Activated T-cell treated with anti-CD3 and anti-CD28 coated beads, Interleukin-2, amount 50 U/mL, for 1 hour (primary cell): Measurements from ENCODE around the gene IGFALS.

Experiments used
- DNase-seq: peaks from one replicate; pipeline ENCODE4 v3.0.0-alpha.2; 2020

IGFALS gene

GRCh38 chr16:1793578-1794220, at the start of gene IGFALS:
TSS of gene IGFALS (minus strand) at chr16:1793705. CDS start at chr16:1793652, 53 bp downstream.
- DNase-seq, result no peak

- DNase-seq, result no peak
Measured at GRCh38 chr16:1839554-1839953, 46.0 kb upstream of the IGFALS start.

GRCh38 chr16:1834096-1834495, 40.6 kb upstream of the IGFALS start:
- no peak for DNase-seq

- DNase-seq, result no peak
Measured at GRCh38 chr16:1832838-1833454, 39.4 kb upstream of the IGFALS start.

- no peak for DNase-seq
Measured at GRCh38 chr16:1831186-1832075, 37.9 kb upstream of the IGFALS start.

GRCh38 chr16:1830213-1830612, 36.7 kb upstream of the IGFALS start:
- DNase-seq, result no peak

- DNase-seq, result no peak
Measured at GRCh38 chr16:1828645-1829410, 35.3 kb upstream of the IGFALS start.

- peak; percentile 94 for DNase-seq
Measured at GRCh38 chr16:1826691-1827573, 33.4 kb upstream of the IGFALS start, which contains the start of the genes FAHD1 and HAGH. TSS of gene FAHD1 (plus strand) at chr16:1827206. CDS start at chr16:1827239, 33 bp downstream. TSS of gene HAGH (minus strand) at chr16:1826825. CDS start at chr16:1826787, 38 bp downstream.

- DNase-seq, result no peak
Measured at GRCh38 chr16:1825864-1826690, 32.6 kb upstream of the IGFALS start.

GRCh38 chr16:1825381-1825863, 31.9 kb upstream of the IGFALS start:
- DNase-seq, result no peak

- no peak for DNase-seq
Measured at GRCh38 chr16:1823821-1824220, 30.3 kb upstream of the IGFALS start.

GRCh38 chr16:1822801-1823200, 29.3 kb upstream of the IGFALS start:
- DNase-seq, result no peak

GRCh38 chr16:1821861-1822611, 28.5 kb upstream of the IGFALS start:
- no peak for DNase-seq

GRCh38 chr16:1820946-1821290, 27.4 kb upstream of the IGFALS start:
- DNase-seq, result no peak

- DNase-seq, result no peak
Measured at GRCh38 chr16:1820096-1820945, 26.8 kb upstream of the IGFALS start.

GRCh38 chr16:1819611-1820010, 26.1 kb upstream of the IGFALS start:
- no peak for DNase-seq

GRCh38 chr16:1818873-1819525, 25.5 kb upstream of the IGFALS start:
- no peak for DNase-seq

GRCh38 chr16:1818204-1818872, 24.8 kb upstream of the IGFALS start:
- DNase-seq, result no peak
